ENCODE data around the gene SMC1B. TPM values are rescaled to one million over a fixed set of nuclear protein-coding genes. Genes with fewer than 3 reads are reported as not detected.

Gene SMC1B
- total RNA-seq (2021; ENCODE audit: unreplicated experiment): 0.10 TPM
- 0.07 TPM for polyA plus RNA-seq (2012; ENCODE audit: insufficient read length)
- Bru-seq, nascent RNA: percentile 15 among the genes with signal in this experiment
- BruChase-seq, experiment 1, labeled RNA remaining after a 2-hour chase: percentile 10 among the genes with signal in this experiment
- BruChase-seq, experiment 2, labeled RNA remaining after a 6-hour chase: percentile 17 among the genes with signal in this experiment
- long read RNA-seq: 0 reads

GRCh38 chr22:45413368-45414211 is at the start of gene SMC1B, which contains the start of gene RIBC2:
SMC1B (minus strand) TSS chr22:45413599; CDS start chr22:45413567, 32 bp downstream.
RIBC2 (plus strand) TSS chr22:45413693; CDS start chr22:45413887, 194 bp downstream.
- Histone ChIP-seq H3K4me3 (ENCODE audit: low read depth in 2 of 2, low read length in 2 of 2) (peak within 1 kb of the TSS; percentile 55 to 76), H3K27ac (ENCODE audit: low read length) (peak within 1 kb of the TSS; percentile 62), H3K4me1 (ENCODE audit: control insufficient read depth, insufficient read depth, low read length) (peaks cover 8% of the 10 kb centered on the region), H3K36me3 (ENCODE audit: control insufficient read depth, insufficient read depth, low read length) (no peaks in the 10 kb centered on the region), H3K27me3 (ENCODE audit: control insufficient read depth, insufficient read depth, low read length) (no peaks in the 10 kb centered on the region), H3K9me3 (ENCODE audit: control insufficient read depth, insufficient read depth, low read depth, low read length) (no peaks in the 10 kb centered on the region)
- intact Hi-C loops (cut with micrococcal nuclease; ENCODE audit: unreplicated experiment): no loop called here
- TF ChIP-seq CTCF (IDR thresholded peaks at IDR 0.05): no peak
- TF ChIP-seq SIN3A (IDR thresholded peaks at IDR 0.05; ENCODE audit: borderline replicate concordance, insufficient read depth, low read depth, low read length): 0 out of 2 replicates have a peak, but pooled peaks have one; percentile 82
- peak; percentile 97 for ATAC-seq
- ChIA-PET CTCF (interaction anchor here (0.6 kb wide), 1 partner anchor 77 kb away, joined by 3 read pairs; no protein-coding TSS in a partner anchor), POLR2A (interaction anchor here (0.6 to 0.7 kb wide), 3 partner anchors 124 to 428 kb away, joined by 3 to 4 read pairs (median 4); no protein-coding TSS in a partner anchor)
- BruUV-seq (replicated peaks): TSS peak; percentile 96
- in situ Hi-C loops (cut with HindIII; ENCODE audit: low pct_unique_long_range_greater_than_20kb, low sequenced_read_pairs): no loop called here
- DNase-seq (ENCODE audit: low read depth, low spot score): peak; percentile 52

GRCh38 chr22:45462034-45462655 is 48.7 kb upstream of the SMC1B start:
- no peak overlapping the region for H3K4me3 ChIP-seq (ENCODE audit: low read depth in 2 of 2, low read length in 2 of 2)
- CTCF ChIA-PET: no interaction called here
- H3K9me3 ChIP-seq (ENCODE audit: control insufficient read depth, insufficient read depth, low read depth, low read length): no peaks in the 10 kb centered on the region
- DNase-seq (ENCODE audit: low read depth, low spot score) (no peak), ATAC-seq (no peak)
- intact Hi-C loops (cut with micrococcal nuclease; ENCODE audit: unreplicated experiment) (no loop called here), in situ Hi-C loops (cut with HindIII; ENCODE audit: low pct_unique_long_range_greater_than_20kb, low sequenced_read_pairs) (no loop called here)
- no peaks in the 10 kb centered on the region for H3K4me1 ChIP-seq (ENCODE audit: control insufficient read depth, insufficient read depth, low read length)
- POLR2A ChIA-PET: no interaction called here
- no peaks in the 10 kb centered on the region for H3K27me3 ChIP-seq (ENCODE audit: control insufficient read depth, insufficient read depth, low read length)
- TF ChIP-seq POLR2AphosphoS5 (IDR thresholded peaks at IDR 0.05; ENCODE audit: low read depth, low read length) (no peak), CTCF (IDR thresholded peaks at IDR 0.05) (no peak), SIN3A (IDR thresholded peaks at IDR 0.05; ENCODE audit: borderline replicate concordance, insufficient read depth, low read depth, low read length) (no peak), TCF7L2 (IDR thresholded peaks at IDR 0.05; ENCODE audit: low read depth, low read length) (no peak), REST (IDR thresholded peaks at IDR 0.05; ENCODE audit: insufficient read depth in 1 of 2, low read depth in 2 of 2, low read length in 1 of 2) (no peak)
- no TSS peak for BruUV-seq (replicated peaks)
- H3K36me3 ChIP-seq (ENCODE audit: control insufficient read depth, insufficient read depth, low read length): no peaks in the 10 kb centered on the region
- no peak overlapping the region for H3K27ac ChIP-seq (ENCODE audit: low read length)
